LNCaP clone FGC (cell line): ENCODE data around the gene LOXL3.

ENCODE experiments used
- DNase-seq: peaks from one replicate; pipeline ENCODE4 v3.0.0-alpha.2; 2011; ENCODE audit warnings: low read depth
- H3K4me3 ChIP-seq: 2 replicates; pipeline ENCODE4 v1.5.1; 2011; ENCODE audit warnings: mild to moderate bottlenecking, low read depth, low read length, control low read depth
- CTCF ChIP-seq: IDR thresholded peaks from 2 replicates; pipeline ENCODE4 v1.5.1; 2012; ENCODE audit warnings: mild to moderate bottlenecking; ENCODE audit not compliant: control insufficient read depth, insufficient read depth; ENCODE audit errors: extremely low read depth

Gene LOXL3

GRCh38 chr2:74556159-74556558, 2.4 kb upstream of the LOXL3 start:
- no peak overlapping the region for H3K4me3 ChIP-seq
- DNase-seq = no peak
- TF ChIP-seq CTCF = no peak

- no peak for TF ChIP-seq CTCF
- DNase-seq = no peak
- no peak overlapping the region for H3K4me3 ChIP-seq
Observed at GRCh38 chr2:74555610-74556103, 1.9 kb upstream of the LOXL3 start.

- TF ChIP-seq CTCF = no peak
- H3K4me3 ChIP-seq = no peak overlapping the region
- DNase-seq = no peak
Observed at GRCh38 chr2:74554820-74555531, 1.2 kb upstream of the LOXL3 start.

GRCh38 chr2:74552914-74553811, 579 bp downstream of the LOXL3 start:
- no peak overlapping the region for H3K4me3 ChIP-seq
- TF ChIP-seq CTCF = no peak
- no peak for DNase-seq

- DNase-seq = no peak
- H3K4me3 ChIP-seq = no peak overlapping the region
- TF ChIP-seq CTCF = no peak
Observed at GRCh38 chr2:74551942-74552913, 1.5 kb downstream of the LOXL3 start.

GRCh38 chr2:74551530-74551929, 2.2 kb downstream of the LOXL3 start:
- no peak for TF ChIP-seq CTCF
- no peak overlapping the region for H3K4me3 ChIP-seq
- no peak for DNase-seq
